ENCODE measurements around the gene NME7. TPM values are rescaled to one million over a fixed set of nuclear protein-coding genes. Genes with fewer than 3 reads are reported as not detected.

The NME7 gene
- total RNA-seq (2021) (13.8 to 20.3 TPM (median 18.8 TPM) in 3 replicates), Bru-seq, nascent RNA (percentile 59 among the genes with signal in this experiment)
- long read RNA-seq, experiment 1, full-length matches to known transcripts, result 83 of 97 reads
- long read RNA-seq, experiment 1, partial matches to known transcripts, result 0 of 97 reads
- long read RNA-seq, experiment 1, other reads (novel, unspliced or antisense), result 14 of 97 reads
- long read RNA-seq, experiment 2, full-length matches to known transcripts, result 10 of 20 reads
- long read RNA-seq, experiment 2, partial matches to known transcripts, result 7 of 20 reads
- long read RNA-seq, experiment 2, other reads (novel, unspliced or antisense), result 3 of 20 reads
- long read RNA-seq, experiment 3, full-length matches to known transcripts, result 82 of 103 reads
- long read RNA-seq, experiment 3, partial matches to known transcripts, result 5 of 103 reads
- long read RNA-seq, experiment 3, other reads (novel, unspliced or antisense), result 16 of 103 reads

- CTCF ChIA-PET, result interaction anchor here (1.2 to 1.6 kb wide), 5 partner anchors 19 to 764 kb away, joined by 3 to 10 read pairs (median 6); no protein-coding TSS in a partner anchor
- Mint-ChIP-seq H3K4me3 (no peak within 1 kb of the TSS), H3K4me1 (no peaks in the 10 kb centered on the region; the same call in 1 of the 2 replicates), H3K27ac (no peak within 1 kb of the TSS), H3K9me3 (no peaks in the 10 kb centered on the region), H3K36me3 (peaks cover 4% of the 10 kb centered on the region; the same call in 1 of the 2 replicates), H3K27me3 (ENCODE audit: low read depth) (no peaks in the 10 kb centered on the region)
- TF ChIP-seq SP1 (CRISPR knock-in tag; conservative IDR thresholded peaks at IDR 0.05) (peak; percentile 71), FOXK1 (CRISPR knock-in tag; IDR thresholded peaks at IDR 0.05) (peak; percentile 45; the same call in 1 of the 2 replicates), NFATC4 (CRISPR knock-in tag; IDR thresholded peaks at IDR 0.05) (no peak), ARID4B (CRISPR knock-in tag; IDR thresholded peaks at IDR 0.05; ENCODE audit: borderline replicate concordance) (peak; percentile 45; the same call in 1 of the 2 replicates), NR2C2 (CRISPR knock-in tag; IDR thresholded peaks at IDR 0.05) (peak; percentile 87), ERG (CRISPR knock-in tag; IDR thresholded peaks at IDR 0.05) (no peak), CREM (CRISPR knock-in tag; IDR thresholded peaks at IDR 0.05) (0 out of 2 replicates have a peak, but pooled peaks have one; percentile 41), ATF2 (CRISPR knock-in tag; IDR thresholded peaks at IDR 0.05; ENCODE audit: borderline replicate concordance, low read depth) (no peak), NFYB (CRISPR knock-in tag; conservative IDR thresholded peaks at IDR 0.05; ENCODE audit: low read depth) (peak; percentile 53; the same call in 1 of the 2 replicates)
- TF ChIP-seq, protein P1, sequence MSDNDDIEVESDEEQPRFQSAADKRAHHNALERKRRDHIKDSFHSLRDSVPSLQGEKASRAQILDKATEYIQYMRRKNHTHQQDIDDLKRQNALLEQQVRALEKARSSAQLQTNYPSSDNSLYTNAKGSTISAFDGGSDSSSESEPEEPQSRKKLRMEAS (CRISPR knock-in tag; IDR thresholded peaks at IDR 0.05), result peak; percentile 67; the same call in 1 of the 2 replicates
- ATAC-seq (peak; percentile 99), DNase-seq (ENCODE audit: low spot score) (peak; percentile 94)
- POLR2A ChIA-PET, result interaction anchor here (0.9 kb wide), 1 partner anchor 262 kb away, joined by 3 read pairs; no protein-coding TSS in a partner anchor
Measured at GRCh38 chr1:169367686-169368405, at the start of gene NME7, which contains the start of gene BLZF1. TSS of gene NME7 (minus strand) at chr1:169367797. CDS start at chr1:169367710, 87 bp downstream. TSS of gene BLZF1 (plus strand) at chr1:169368195. CDS start at chr1:169369523, 1,328 bp downstream.

- peaks cover 1% of the 10 kb centered on the region; the same call in 1 of the 2 replicates for H3K27me3 Mint-ChIP-seq (ENCODE audit: low read depth)
- CTCF ChIA-PET, result no interaction called here
- ATAC-seq, result no peak
- TF ChIP-seq TEAD4 (CRISPR knock-in tag; IDR thresholded peaks at IDR 0.05) (no peak), MLX (CRISPR knock-in tag; IDR thresholded peaks at IDR 0.05) (no peak), ATF3 (CRISPR knock-in tag; conservative IDR thresholded peaks at IDR 0.05) (no peak), EMX1 (CRISPR knock-in tag; IDR thresholded peaks at IDR 0.05) (no peak), KAT7 (CRISPR knock-in tag; IDR thresholded peaks at IDR 0.05; ENCODE audit: borderline replicate concordance) (no peak), FOXK1 (CRISPR knock-in tag; IDR thresholded peaks at IDR 0.05) (no peak), ZNF423 (CRISPR knock-in tag; IDR thresholded peaks at IDR 0.05) (no peak)
- TF ChIP-seq, protein P2, sequence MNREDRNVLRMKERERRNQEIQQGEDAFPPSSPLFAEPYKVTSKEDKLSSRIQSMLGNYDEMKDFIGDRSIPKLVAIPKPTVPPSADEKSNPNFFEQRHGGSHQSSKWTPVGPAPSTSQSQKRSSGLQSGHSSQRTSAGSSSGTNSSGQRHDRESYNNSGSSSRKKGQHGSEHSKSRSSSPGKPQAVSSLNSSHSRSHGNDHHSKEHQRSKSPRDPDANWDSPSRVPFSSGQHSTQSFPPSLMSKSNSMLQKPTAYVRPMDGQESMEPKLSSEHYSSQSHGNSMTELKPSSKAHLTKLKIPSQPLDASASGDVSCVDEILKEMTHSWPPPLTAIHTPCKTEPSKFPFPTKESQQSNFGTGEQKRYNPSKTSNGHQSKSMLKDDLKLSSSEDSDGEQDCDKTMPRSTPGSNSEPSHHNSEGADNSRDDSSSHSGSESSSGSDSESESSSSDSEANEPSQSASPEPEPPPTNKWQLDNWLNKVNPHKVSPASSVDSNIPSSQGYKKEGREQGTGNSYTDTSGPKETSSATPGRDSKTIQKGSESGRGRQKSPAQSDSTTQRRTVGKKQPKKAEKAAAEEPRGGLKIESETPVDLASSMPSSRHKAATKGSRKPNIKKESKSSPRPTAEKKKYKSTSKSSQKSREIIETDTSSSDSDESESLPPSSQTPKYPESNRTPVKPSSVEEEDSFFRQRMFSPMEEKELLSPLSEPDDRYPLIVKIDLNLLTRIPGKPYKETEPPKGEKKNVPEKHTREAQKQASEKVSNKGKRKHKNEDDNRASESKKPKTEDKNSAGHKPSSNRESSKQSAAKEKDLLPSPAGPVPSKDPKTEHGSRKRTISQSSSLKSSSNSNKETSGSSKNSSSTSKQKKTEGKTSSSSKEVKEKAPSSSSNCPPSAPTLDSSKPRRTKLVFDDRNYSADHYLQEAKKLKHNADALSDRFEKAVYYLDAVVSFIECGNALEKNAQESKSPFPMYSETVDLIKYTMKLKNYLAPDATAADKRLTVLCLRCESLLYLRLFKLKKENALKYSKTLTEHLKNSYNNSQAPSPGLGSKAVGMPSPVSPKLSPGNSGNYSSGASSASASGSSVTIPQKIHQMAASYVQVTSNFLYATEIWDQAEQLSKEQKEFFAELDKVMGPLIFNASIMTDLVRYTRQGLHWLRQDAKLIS (CRISPR knock-in tag; IDR thresholded peaks at IDR 0.05; ENCODE audit: borderline replicate concordance), result no peak
Measured at GRCh38 chr1:169414952-169415351, 47.4 kb upstream of the NME7 start.

More at GRCh38 chr1:169414952-169415351, 47.4 kb upstream of the NME7 start:
- 0 out of 2 replicates have a peak, but pooled peaks cover 9% of the 10 kb centered on the region for H3K9me3 Mint-ChIP-seq
- no peak overlapping the region for H3K4me3 Mint-ChIP-seq
- no peaks in the 10 kb centered on the region for H3K4me1 Mint-ChIP-seq
- POLR2A ChIA-PET, result no interaction called here
- no peak overlapping the region for H3K27ac Mint-ChIP-seq
- H3K36me3 Mint-ChIP-seq, result no peaks in the 10 kb centered on the region
- DNase-seq (ENCODE audit: low spot score), result no peak

Data from WTC11 (cell line).